Measurements from ENCODE around the gene ARMH3. TPM values are rescaled to one million over a fixed set of nuclear protein-coding genes. Genes with fewer than 3 reads are reported as not detected.

ARMH3 gene, protein sequence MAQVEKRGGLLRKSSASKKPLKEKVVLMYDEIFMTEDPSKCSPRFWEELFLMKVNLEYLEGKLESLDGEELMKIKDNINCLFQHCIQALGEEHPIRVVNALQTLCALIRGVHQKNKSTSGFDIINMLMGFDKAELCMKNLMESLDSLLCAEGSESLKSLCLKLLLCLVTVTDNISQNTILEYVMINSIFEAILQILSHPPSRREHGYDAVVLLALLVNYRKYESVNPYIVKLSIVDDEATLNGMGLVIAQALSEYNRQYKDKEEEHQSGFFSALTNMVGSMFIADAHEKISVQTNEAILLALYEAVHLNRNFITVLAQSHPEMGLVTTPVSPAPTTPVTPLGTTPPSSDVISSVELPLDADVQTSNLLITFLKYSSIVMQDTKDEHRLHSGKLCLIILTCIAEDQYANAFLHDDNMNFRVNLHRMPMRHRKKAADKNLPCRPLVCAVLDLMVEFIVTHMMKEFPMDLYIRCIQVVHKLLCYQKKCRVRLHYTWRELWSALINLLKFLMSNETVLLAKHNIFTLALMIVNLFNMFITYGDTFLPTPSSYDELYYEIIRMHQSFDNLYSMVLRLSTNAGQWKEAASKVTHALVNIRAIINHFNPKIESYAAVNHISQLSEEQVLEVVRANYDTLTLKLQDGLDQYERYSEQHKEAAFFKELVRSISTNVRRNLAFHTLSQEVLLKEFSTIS
- total RNA-seq (2022; extraction: Qiagen RNA extraction), result 10.3 to 11.6 TPM (median 11.4 TPM) in 5 replicates

GRCh38 chr10:102055647-102056419 is at the start of gene ARMH3:
Gene ARMH3, minus strand, starts transcription at chr10:102056173. Its CDS starts 16,059 bp downstream, at chr10:102040114.

GRCh38 chr10:102064868-102065560 is 9.0 kb upstream of the ARMH3 start, which contains the start of gene HPS6:
Gene HPS6, plus strand, starts transcription at chr10:102065349. Its CDS starts 126 bp downstream, at chr10:102065475.

DNA sequence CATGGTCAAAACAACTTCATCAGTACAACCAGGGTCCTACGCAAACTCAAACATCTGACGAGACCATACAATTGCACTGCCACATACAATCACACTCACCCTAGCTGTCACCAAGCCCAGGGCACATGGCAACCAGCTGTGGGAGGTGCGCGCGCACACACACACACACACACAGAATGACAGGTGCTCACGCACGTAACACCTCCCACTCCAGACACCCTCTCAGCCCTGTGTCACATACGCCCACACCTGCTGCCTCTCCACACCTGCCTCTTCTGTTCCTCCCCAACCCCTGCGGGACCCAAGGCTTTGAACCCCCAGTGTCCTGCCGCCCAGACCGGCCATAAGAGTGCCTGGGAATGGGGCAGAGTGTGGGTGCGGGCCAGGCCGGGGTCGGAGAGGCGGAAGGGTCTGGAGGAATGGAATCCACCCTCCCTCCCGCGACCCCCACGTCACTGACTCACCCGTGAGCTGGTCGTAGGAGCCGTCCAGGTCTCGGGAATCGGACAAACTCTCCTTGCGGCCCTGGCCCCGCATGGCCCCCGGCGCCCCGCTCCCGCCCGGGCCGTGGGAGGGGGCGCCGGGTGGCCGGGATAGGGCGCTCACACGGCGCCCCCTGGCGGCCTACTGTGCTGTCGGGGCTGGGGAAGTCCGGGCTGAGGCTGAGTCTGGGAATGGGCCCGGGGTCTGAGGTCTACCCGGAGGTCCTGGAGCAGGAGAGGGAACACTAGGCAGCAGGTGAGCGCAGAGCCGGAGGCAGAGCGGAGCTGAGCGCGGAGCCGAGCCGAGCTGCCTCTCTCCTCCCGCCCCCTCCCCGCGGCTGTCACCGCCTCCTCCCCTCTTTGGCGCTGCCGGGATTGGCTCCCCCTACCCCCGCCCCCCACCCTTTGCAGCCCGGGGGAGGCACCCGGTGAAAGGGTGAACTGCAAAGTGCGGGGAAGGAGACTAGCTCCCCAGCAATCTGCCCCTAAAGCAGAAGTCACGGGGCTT is 212.6 kb downstream of the ARMH3 start, which contains the start of gene KCNIP2:
Gene KCNIP2, minus strand, starts transcription at position 769 of the 990 bp plus-strand sequence. Its CDS starts 232 bp downstream, at position 537.

GRCh38 chr10:101818119-101818871 is 237.7 kb downstream of the ARMH3 start, which contains the start of gene OGA:
Gene OGA, minus strand, starts transcription at chr10:101818444. Its CDS starts 422 bp downstream, at chr10:101818022.

Other genes with a start within 250 kb of the ARMH3 start
- gene OGA, start 237.7 kb downstream of the ARMH3 start, total RNA-seq (2022; extraction: Qiagen RNA extraction), result 64.7 to 80.1 TPM (median 70.9 TPM) in 5 replicates
- 0.32 to 1.5 TPM (median 0.63 TPM) in 5 replicates for gene KCNIP2, start 212.4 kb downstream of the ARMH3 start, total RNA-seq (2022; extraction: Qiagen RNA extraction)
- gene HPS6, start 9.2 kb upstream of the ARMH3 start, total RNA-seq (2022; extraction: Qiagen RNA extraction), result 27.3 to 38.1 TPM (median 35.3 TPM) in 5 replicates
- 27.8 to 39.9 TPM (median 33.9 TPM) in 5 replicates for gene LDB1, start 64.2 kb upstream of the ARMH3 start, total RNA-seq (2022; extraction: Qiagen RNA extraction)
- gene PPRC1, start 76.9 kb upstream of the ARMH3 start, total RNA-seq (2022; extraction: Qiagen RNA extraction), result 48.5 to 64.4 TPM (median 57.3 TPM) in 5 replicates
- 160 to 171 TPM (median 167 TPM) in 5 replicates for gene NOLC1, start 96.2 kb upstream of the ARMH3 start, total RNA-seq (2022; extraction: Qiagen RNA extraction)
- 0.22 to 0.53 TPM (median 0.26 TPM) in 5 replicates for gene ELOVL3, start 170.1 kb upstream of the ARMH3 start, total RNA-seq (2022; extraction: Qiagen RNA extraction)
- 0.41 to 1.2 TPM (median 0.69 TPM) in 5 replicates for gene PITX3, start 185.3 kb upstream of the ARMH3 start, total RNA-seq (2022; extraction: Qiagen RNA extraction)
- 20.4 to 25.5 TPM (median 24.0 TPM) in 5 replicates for gene GBF1, start 189.4 kb upstream of the ARMH3 start, total RNA-seq (2022; extraction: Qiagen RNA extraction)

All from A549 treated with Mapracorat at 1 μM for 4 hours (cell line).